ENCODE results near the gene PTCH1. TPM values are rescaled to one million over a fixed set of nuclear protein-coding genes. Genes with fewer than 3 reads are reported as not detected.

Gene PTCH1
- total RNA-seq, 4 donors from 2014 or later: 4.2 to 6.9 (median 5.2) TPM

DNA sequence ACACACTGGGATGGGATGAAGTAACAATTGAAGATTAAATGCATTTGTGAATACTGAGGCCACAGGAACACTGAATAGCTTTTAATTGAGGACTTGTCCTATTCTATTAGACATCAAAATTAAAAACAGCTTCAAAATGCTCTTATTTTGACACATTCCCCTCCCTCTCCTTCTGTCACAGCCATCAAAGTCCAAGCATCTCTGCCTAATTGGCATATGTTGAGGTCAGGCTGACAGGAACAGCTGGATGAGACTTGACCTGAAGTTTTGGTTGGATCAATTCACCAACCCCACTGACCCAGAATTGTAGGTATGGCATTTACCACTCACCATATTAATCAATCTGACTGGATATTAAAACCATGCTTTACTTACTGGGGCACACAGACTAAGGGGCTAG is 96.3 kb downstream of the PTCH1 start:
- intact Hi-C loops (cut with DNase I; ENCODE audit: low total_unique reads): loop anchor here (10.0 kb wide), 2 partner anchors 106 to 454 kb away; partner anchors contain the start of genes ERCC6L2 and FANCC
- H3K27me3 ChIP-seq: no peaks in the 10 kb centered on the region
- peaks cover 0 to 13% (median 8%) of the 10 kb centered on the region in 3 donors for H3K9me3 ChIP-seq
- ATAC-seq (no peak), DNase-seq (no peak)
- no peak for TF ChIP-seq POLR2A (IDR thresholded peaks at IDR 0.05)
- TF ChIP-seq, protein P1, sequence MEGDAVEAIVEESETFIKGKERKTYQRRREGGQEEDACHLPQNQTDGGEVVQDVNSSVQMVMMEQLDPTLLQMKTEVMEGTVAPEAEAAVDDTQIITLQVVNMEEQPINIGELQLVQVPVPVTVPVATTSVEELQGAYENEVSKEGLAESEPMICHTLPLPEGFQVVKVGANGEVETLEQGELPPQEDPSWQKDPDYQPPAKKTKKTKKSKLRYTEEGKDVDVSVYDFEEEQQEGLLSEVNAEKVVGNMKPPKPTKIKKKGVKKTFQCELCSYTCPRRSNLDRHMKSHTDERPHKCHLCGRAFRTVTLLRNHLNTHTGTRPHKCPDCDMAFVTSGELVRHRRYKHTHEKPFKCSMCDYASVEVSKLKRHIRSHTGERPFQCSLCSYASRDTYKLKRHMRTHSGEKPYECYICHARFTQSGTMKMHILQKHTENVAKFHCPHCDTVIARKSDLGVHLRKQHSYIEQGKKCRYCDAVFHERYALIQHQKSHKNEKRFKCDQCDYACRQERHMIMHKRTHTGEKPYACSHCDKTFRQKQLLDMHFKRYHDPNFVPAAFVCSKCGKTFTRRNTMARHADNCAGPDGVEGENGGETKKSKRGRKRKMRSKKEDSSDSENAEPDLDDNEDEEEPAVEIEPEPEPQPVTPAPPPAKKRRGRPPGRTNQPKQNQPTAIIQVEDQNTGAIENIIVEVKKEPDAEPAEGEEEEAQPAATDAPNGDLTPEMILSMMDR (IDR thresholded peaks at IDR 0.05 in 4 of 5, conservative IDR thresholded peaks at IDR 0.05 in 1 of 5): no peak
- H3K27ac ChIP-seq: no peak overlapping the region
- H3K36me3 ChIP-seq: peaks cover 0 to 28% of the 10 kb centered on the region in 2 donors
- H3K4me1 ChIP-seq: no peaks in the 10 kb centered on the region
- H3K4me3 ChIP-seq: no peak overlapping the region
- in situ Hi-C loops (cut with MboI; ENCODE audit: low sequenced_read_pairs in 4 of 4): no loop called here

- H3K36me3 ChIP-seq: peaks cover 0 to 28% of the 10 kb centered on the region in 2 donors
- in situ Hi-C loops (cut with MboI; ENCODE audit: low sequenced_read_pairs in 4 of 4) (no loop called here), intact Hi-C loops (cut with DNase I; ENCODE audit: low total_unique reads) (no loop called here)
- H3K27ac ChIP-seq: no peak overlapping the region
- no peak for TF ChIP-seq POLR2A (IDR thresholded peaks at IDR 0.05)
- TF ChIP-seq, protein P1 (IDR thresholded peaks at IDR 0.05 in 4 of 5, conservative IDR thresholded peaks at IDR 0.05 in 1 of 5): no peak
- DNase-seq: no peak
- H3K4me1 ChIP-seq: no peaks in the 10 kb centered on the region
- no peak for ATAC-seq
- peaks cover 0 to 13% (median 8%) of the 10 kb centered on the region in 3 donors for H3K9me3 ChIP-seq
- no peak overlapping the region for H3K4me3 ChIP-seq
- H3K27me3 ChIP-seq: no peaks in the 10 kb centered on the region
Measured at GRCh38 chr9:95419444-95419843, 97.3 kb downstream of the PTCH1 start.

DNA sequence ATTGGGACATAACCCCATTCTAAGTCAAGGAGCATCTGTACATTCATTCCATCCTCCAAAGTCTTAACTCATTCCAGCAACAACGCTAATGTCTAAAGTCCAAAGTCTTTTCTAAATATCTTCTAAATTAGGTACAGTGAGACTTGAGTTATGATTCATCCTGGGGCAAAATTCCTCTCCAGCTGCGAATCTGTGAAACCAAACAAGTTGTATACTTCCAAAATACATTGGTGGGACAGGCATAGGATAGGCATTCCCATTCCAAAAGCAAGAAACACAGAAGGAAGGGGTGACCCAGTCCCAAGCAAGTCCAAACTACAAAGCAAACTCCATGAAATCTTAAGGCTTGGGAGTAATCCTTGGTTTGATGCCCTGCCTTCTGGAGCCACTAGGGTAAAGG is 101.6 kb downstream of the PTCH1 start:
- no peaks in the 10 kb centered on the region for H3K9me3 ChIP-seq
- TF ChIP-seq POLR2A (IDR thresholded peaks at IDR 0.05): no peak
- TF ChIP-seq, protein P1 (IDR thresholded peaks at IDR 0.05 in 4 of 5, conservative IDR thresholded peaks at IDR 0.05 in 1 of 5): no peak
- no peaks in the 10 kb centered on the region for H3K36me3 ChIP-seq
- no peak overlapping the region for H3K4me3 ChIP-seq
- H3K4me1 ChIP-seq: no peaks in the 10 kb centered on the region
- H3K27ac ChIP-seq: no peak overlapping the region
- in situ Hi-C loops (cut with MboI; ENCODE audit: low sequenced_read_pairs in 4 of 4) (no loop called here), intact Hi-C loops (cut with DNase I; ENCODE audit: low total_unique reads) (no loop called here)
- DNase-seq (no peak), ATAC-seq (no peak)
- H3K27me3 ChIP-seq: no peaks in the 10 kb centered on the region

- H3K27me3 ChIP-seq: no peaks in the 10 kb centered on the region
- H3K27ac ChIP-seq: no peak overlapping the region
- H3K9me3 ChIP-seq: no peaks in the 10 kb centered on the region
- DNase-seq (no peak), ATAC-seq (no peak)
- no peak overlapping the region for H3K4me3 ChIP-seq
- in situ Hi-C loops (cut with MboI; ENCODE audit: low sequenced_read_pairs in 4 of 4) (no loop called here), intact Hi-C loops (cut with DNase I; ENCODE audit: low total_unique reads) (no loop called here)
- H3K4me1 ChIP-seq: no peaks in the 10 kb centered on the region
- no peaks in the 10 kb centered on the region for H3K36me3 ChIP-seq
- TF ChIP-seq, protein P1 (IDR thresholded peaks at IDR 0.05 in 4 of 5, conservative IDR thresholded peaks at IDR 0.05 in 1 of 5): no peak
- TF ChIP-seq POLR2A (IDR thresholded peaks at IDR 0.05): no peak
Measured at GRCh38 chr9:95413793-95414192, 103.0 kb downstream of the PTCH1 start.
